Measurements from ENCODE around the gene ZNF385B.

ZNF385B gene

GRCh38 chr2:179855673-179856072, 5.7 kb downstream of the ZNF385B start:
- DNase-seq = no peak

- DNase-seq = no peak
Observed at GRCh38 chr2:179854891-179855290, 6.5 kb downstream of the ZNF385B start.

- no peak for DNase-seq
Observed at GRCh38 chr2:179853108-179853507, 8.3 kb downstream of the ZNF385B start.

GRCh38 chr2:179850188-179850587, 11.2 kb downstream of the ZNF385B start:
- no peak for DNase-seq

- no peak for DNase-seq
Observed at GRCh38 chr2:179849719-179850118, 11.7 kb downstream of the ZNF385B start.

- no peak for DNase-seq
Observed at GRCh38 chr2:179843541-179843940, 17.9 kb downstream of the ZNF385B start.

- peak; percentile 39 for DNase-seq
Observed at GRCh38 chr2:179842498-179843153, 18.8 kb downstream of the ZNF385B start.

GRCh38 chr2:179840840-179841239, 20.6 kb downstream of the ZNF385B start:
- no peak for DNase-seq

- DNase-seq = no peak
Observed at GRCh38 chr2:179837408-179837807, 24.0 kb downstream of the ZNF385B start.

- no peak for DNase-seq
Observed at GRCh38 chr2:179830043-179830787, 31.2 kb downstream of the ZNF385B start.

- DNase-seq = no peak
Observed at GRCh38 chr2:179826297-179826696, 35.1 kb downstream of the ZNF385B start.

- DNase-seq = no peak
Observed at GRCh38 chr2:179825494-179825893, 35.9 kb downstream of the ZNF385B start.

GRCh38 chr2:179824961-179825360, 36.5 kb downstream of the ZNF385B start:
- DNase-seq = no peak

GRCh38 chr2:179822540-179822939, 38.9 kb downstream of the ZNF385B start:
- no peak for DNase-seq

- no peak for DNase-seq
Observed at GRCh38 chr2:179818546-179818945, 42.9 kb downstream of the ZNF385B start.

- no peak for DNase-seq
Observed at GRCh38 chr2:179817181-179817841, 44.1 kb downstream of the ZNF385B start.

- no peak for DNase-seq
Observed at GRCh38 chr2:179814050-179814449, 47.4 kb downstream of the ZNF385B start.

GRCh38 chr2:179812501-179812900, 48.9 kb downstream of the ZNF385B start:
- no peak for DNase-seq

- no peak for DNase-seq
Observed at GRCh38 chr2:179811042-179811441, 50.4 kb downstream of the ZNF385B start.

GRCh38 chr2:179809606-179810005, 51.8 kb downstream of the ZNF385B start:
- no peak for DNase-seq

GRCh38 chr2:179805001-179805400, 56.4 kb downstream of the ZNF385B start:
- DNase-seq = no peak

GRCh38 chr2:179804206-179804605, 57.2 kb downstream of the ZNF385B start:
- DNase-seq = no peak

- DNase-seq = no peak
Observed at GRCh38 chr2:179802051-179802882, 59.1 kb downstream of the ZNF385B start.
